HG03097 (cell line): ENCODE data around the gene CBLB.
"Not testable (repeated sequence)": the region's sequence is repeated elsewhere in the genome, so short reads cannot be mapped to it uniquely, and the experiment has no call there.

Experiments
- ATAC-seq: cut with Tn5 transposase; IDR thresholded peaks from one replicate; pipeline ENCODE4 v1.9.1; 2021; ENCODE audit not compliant: unreplicated experiment, low FRiP score

The CBLB gene

GRCh38 chr3:105763659-105764036 lies 105.2 kb downstream of the CBLB start:
- ATAC-seq: no peak

- ATAC-seq: no peak
Observed at GRCh38 chr3:105762749-105763658, 105.8 kb downstream of the CBLB start.

GRCh38 chr3:105762214-105762613 lies 106.6 kb downstream of the CBLB start:
- not testable (repeated sequence) for ATAC-seq

DNA sequence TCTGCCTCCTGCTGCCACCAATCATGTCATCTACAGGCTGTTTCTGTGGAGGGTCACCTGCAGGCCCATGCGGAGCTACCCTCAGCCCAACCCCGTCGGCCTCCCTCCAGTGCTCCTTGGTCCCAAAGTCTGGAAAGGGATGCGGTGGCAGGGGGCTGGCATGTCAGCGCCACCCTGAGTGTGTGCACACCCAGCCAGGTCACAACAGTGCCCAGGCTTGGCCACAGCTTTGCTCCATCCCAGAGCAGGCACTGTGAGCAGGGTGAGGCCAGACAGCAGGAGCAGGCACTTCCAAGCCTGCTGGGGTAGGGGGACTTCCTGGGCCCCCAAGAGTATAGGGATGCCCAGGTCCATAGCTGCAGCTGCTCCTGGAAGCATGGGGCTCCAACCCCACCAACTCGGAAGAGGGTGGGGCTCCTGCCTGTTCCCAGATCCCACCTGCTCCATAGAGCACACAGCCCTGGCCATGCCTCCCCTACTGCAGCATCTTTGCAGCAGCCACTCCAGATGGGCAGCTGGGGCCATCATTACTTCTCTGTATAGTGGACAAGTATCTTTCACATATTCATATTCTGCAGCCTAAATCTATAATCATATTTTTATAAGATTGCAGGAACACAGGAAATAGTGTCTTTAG lies 109.3 kb downstream of the CBLB start:
- ATAC-seq: no peak

GRCh38 chr3:105758451-105758850 lies 110.4 kb downstream of the CBLB start:
- no peak for ATAC-seq

DNA sequence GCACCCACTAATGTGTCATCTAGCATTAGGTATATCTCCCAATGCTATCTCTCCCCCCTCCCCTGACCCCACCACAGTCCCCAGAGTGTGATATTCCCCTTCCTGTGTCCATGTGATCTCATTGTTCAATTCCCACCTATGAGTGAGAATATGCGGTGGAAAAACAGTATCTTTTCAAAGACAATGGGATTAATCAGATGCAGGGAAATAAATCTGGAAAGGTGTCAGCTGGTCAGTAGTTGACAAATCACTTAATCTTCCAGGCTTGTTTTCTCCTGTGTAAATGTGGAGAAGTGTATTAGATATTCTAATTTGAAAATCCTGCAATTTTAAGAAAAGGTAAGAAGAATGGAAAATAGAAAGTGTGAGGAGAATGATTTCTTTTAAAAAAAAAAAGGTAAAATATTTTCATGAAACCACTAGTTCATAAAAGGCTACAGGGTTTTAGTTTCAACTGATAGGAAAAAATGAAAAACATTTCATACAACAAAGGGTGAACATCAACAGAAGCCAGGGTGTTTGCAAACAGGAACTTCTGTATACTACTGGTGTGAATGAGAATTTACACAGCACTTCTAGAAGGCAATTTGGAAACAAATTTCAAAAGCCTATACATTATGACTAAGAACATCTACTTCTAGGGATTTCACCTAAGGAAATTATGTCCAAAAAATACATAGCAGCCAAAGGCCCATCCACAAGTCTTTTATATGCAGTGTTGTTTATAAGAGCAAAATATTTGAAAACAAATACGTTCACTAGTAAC lies 113.5 kb downstream of the CBLB start:
- ATAC-seq: no peak

- peak; percentile 52 for ATAC-seq
Observed at GRCh38 chr3:105752791-105753415, 115.9 kb downstream of the CBLB start.

- ATAC-seq: no peak
Observed at GRCh38 chr3:105747696-105748095, 121.1 kb downstream of the CBLB start.

- peak; percentile 18 for ATAC-seq
Observed at GRCh38 chr3:105747060-105747541, 121.7 kb downstream of the CBLB start.

GRCh38 chr3:105746231-105746996 lies 122.4 kb downstream of the CBLB start:
- ATAC-seq: peak; percentile 76

DNA sequence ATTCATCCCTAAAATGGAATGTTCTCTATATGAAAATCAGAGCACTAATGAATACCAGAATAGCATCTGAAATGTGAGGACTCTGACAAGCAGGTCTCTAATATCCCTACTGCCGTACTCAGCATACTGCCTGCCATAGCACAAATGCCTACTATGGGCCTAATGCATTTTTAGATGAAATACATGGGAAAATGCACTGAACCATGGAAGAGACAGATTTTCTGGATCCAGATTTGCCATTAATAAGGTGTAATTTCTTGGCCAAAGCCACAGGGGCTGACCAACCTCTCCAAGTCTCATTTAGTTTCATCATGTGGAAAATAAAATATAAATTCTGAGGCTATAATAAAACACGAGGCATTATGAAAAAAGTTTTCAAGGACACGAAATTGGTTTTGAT lies 123.8 kb downstream of the CBLB start:
- ATAC-seq: no peak

DNA sequence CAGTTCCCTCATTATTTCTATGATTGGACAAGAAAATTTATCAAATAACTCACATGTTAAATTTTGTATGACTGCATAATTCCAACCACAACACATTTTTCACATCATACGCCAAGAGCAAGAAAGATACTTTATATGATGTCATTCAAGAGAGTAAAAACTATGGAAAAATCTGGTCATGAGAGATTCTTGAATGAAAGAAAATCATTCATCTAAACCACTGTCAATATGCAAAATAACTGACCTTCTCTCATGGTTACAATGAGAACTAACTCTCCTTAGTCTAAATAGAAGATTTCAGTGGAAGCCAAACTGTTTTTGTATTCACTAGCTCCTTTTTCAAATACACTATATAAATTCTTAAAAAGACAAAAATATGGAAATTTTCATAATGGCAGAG lies 124.6 kb downstream of the CBLB start:
- no peak for ATAC-seq

- ATAC-seq: no peak
Observed at GRCh38 chr3:105733356-105733755, 135.5 kb downstream of the CBLB start.

- ATAC-seq: no peak
Observed at GRCh38 chr3:105731686-105732085, 137.1 kb downstream of the CBLB start.

- ATAC-seq: no peak
Observed at GRCh38 chr3:105730801-105731354, 137.9 kb downstream of the CBLB start.

- ATAC-seq: no peak
Observed at GRCh38 chr3:105729667-105730066, 139.1 kb downstream of the CBLB start.

GRCh38 chr3:105728771-105729312 lies 140.0 kb downstream of the CBLB start:
- ATAC-seq: no peak

DNA sequence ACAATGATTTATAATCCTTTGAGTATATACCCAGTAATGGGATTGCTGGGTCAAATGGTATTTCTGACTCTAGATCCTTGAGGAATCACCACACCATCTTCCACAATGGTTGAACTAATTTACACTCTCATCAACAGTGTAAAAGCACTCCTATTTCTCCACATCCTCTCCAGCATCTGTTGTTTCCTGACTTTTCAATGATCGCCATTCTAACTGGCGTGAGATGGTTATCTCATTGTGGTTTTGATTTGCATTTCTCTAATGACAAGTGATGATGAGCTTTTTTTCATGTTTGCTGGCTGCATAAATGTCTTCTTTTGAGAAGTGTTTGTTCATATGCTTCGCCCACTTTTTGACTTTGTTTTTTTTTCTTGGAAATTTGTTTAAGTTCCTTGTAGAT lies 141.8 kb downstream of the CBLB start:
- ATAC-seq: not testable (repeated sequence)

- peak; percentile 100 for ATAC-seq
Observed at GRCh38 chr3:105722943-105723556, 145.8 kb downstream of the CBLB start.
